Neural cell (in vitro differentiated cells): Measurements from ENCODE around the gene COMTD1. TPM values are rescaled to one million over a fixed set of nuclear protein-coding genes. Genes with fewer than 3 reads are reported as not detected.

ENCODE experiments used
- H2AFZ ChIP-seq: fragments of 200-600, 300-800 bp; sonication (generic), shearing (Covaris generic); 2 replicates; pipeline ENCODE4 v1.6.0; 2014; ENCODE audit warnings: low read depth, mild to moderate bottlenecking, antibody characterized with exemption, low read length, moderate library complexity
- H3F3A ChIP-seq: fragments of 200-600 bp; shearing (Covaris generic); 2 replicates; pipeline ENCODE4 v1.6.1; 2016; ENCODE audit warnings: mild to moderate bottlenecking, moderate library complexity, mixed read lengths, antibody characterized with exemption, low read length; ENCODE audit not compliant: insufficient read depth, poor library complexity, severe bottlenecking
- H3K27ac ChIP-seq: fragments of 200-600, 300-800 bp; sonication (generic), shearing (Covaris generic); 2 replicates; pipeline ENCODE4 v1.5.1; 2014; ENCODE audit warnings: mild to moderate bottlenecking, low read length, moderate library complexity
- H3K27me3 ChIP-seq: fragments of 300-800, 200-600 bp; sonication (generic), shearing (Covaris generic); 2 replicates; pipeline ENCODE4 v1.6.0; 2014; ENCODE audit warnings: mild to moderate bottlenecking, low read depth, low read length, moderate library complexity; ENCODE audit not compliant: insufficient read depth
- H3K36me3 ChIP-seq: fragments of 300-800, 200-600 bp; sonication (generic), shearing (Covaris generic); 2 replicates; pipeline ENCODE4 v1.5.1; 2014; ENCODE audit warnings: mild to moderate bottlenecking, antibody characterized with exemption, low read length, moderate library complexity; ENCODE audit not compliant: insufficient read depth
- H3K4me2 ChIP-seq: fragments of 300-800, 200-600 bp; sonication (generic), shearing (Covaris generic); 2 replicates; pipeline ENCODE4 v1.6.0; 2014; ENCODE audit warnings: mild to moderate bottlenecking, low read length
- H3K4me3 ChIP-seq: fragments of 300-800, 200-600 bp; sonication (generic), shearing (Covaris generic); 2 replicates; pipeline ENCODE4 v1.5.1; 2014; ENCODE audit warnings: mild to moderate bottlenecking, low read length, moderate library complexity
- H3K79me2 ChIP-seq: fragments of 200-600 bp; shearing (Covaris generic); replicated peaks from 2 replicates; pipeline ENCODE4 v1.6.0; 2014; ENCODE audit warnings: mild to moderate bottlenecking, low read length, moderate library complexity; ENCODE audit not compliant: insufficient read depth
- H3K9ac ChIP-seq: fragments of 300-800, 200-600 bp; sonication (generic), shearing (Covaris generic); 2 replicates; pipeline ENCODE4 v1.6.1; 2016; ENCODE audit warnings: mild to moderate bottlenecking, low read length, mixed read lengths
- H3K9me2 ChIP-seq: fragments of 200-600 bp; shearing (Covaris generic); 2 replicates; pipeline ENCODE4 v1.6.1; 2016; ENCODE audit warnings: mild to moderate bottlenecking, low read length, mixed read lengths; ENCODE audit not compliant: insufficient read depth
- H3K9me3 ChIP-seq: fragments of 200-600, 300-800 bp; sonication (generic), shearing (Covaris generic); 2 replicates; pipeline ENCODE4 v1.6.1; 2016; ENCODE audit warnings: mild to moderate bottlenecking, mixed run types, low read length, moderate library complexity, mixed read lengths
- H4K20me1 ChIP-seq: fragments of 200-600 bp; shearing (Covaris generic); 2 replicates; pipeline ENCODE4 v1.6.1; 2016; ENCODE audit warnings: mild to moderate bottlenecking, mixed run types; ENCODE audit not compliant: insufficient read depth
- CTCF ChIP-seq: fragments of 450-650 bp; IDR thresholded peaks from 2 replicates; pipeline ENCODE4 v1.5.1; 2014; ENCODE audit warnings: antibody characterized with exemption, mild to moderate bottlenecking, moderate library complexity; ENCODE audit not compliant: poor library complexity, severe bottlenecking
- EP300 ChIP-seq: fragments of 450-650 bp; conservative IDR thresholded peaks from 2 replicates; pipeline ENCODE4 v1.6.1; 2014; ENCODE audit warnings: antibody characterized with exemption, mild to moderate bottlenecking, moderate library complexity; ENCODE audit not compliant: poor library complexity, severe bottlenecking
- EZH2 ChIP-seq: fragments of 200-600, 300-800 bp; shearing (Covaris generic), sonication (generic); IDR thresholded peaks from 2 replicates; pipeline ENCODE4 v1.6.1; 2014; ENCODE audit warnings: antibody characterized with exemption, low read length, borderline replicate concordance, mild to moderate bottlenecking; ENCODE audit not compliant: insufficient read depth, poor library complexity, severe bottlenecking
- MXI1 ChIP-seq: fragments of 450-650 bp; conservative IDR thresholded peaks from 2 replicates; pipeline ENCODE4 v1.6.1; 2014; ENCODE audit warnings: antibody characterized with exemption, mild to moderate bottlenecking; ENCODE audit not compliant: poor library complexity, severe bottlenecking
- POLR2AphosphoS5 ChIP-seq: IDR thresholded peaks from 2 replicates; pipeline ENCODE4 v1.6.1; 2012
- RAD21 ChIP-seq: fragments of 450-650 bp; conservative IDR thresholded peaks from 2 replicates; pipeline ENCODE4 v1.6.1; 2014; ENCODE audit warnings: antibody characterized with exemption, mild to moderate bottlenecking, moderate library complexity
- REST ChIP-seq: IDR thresholded peaks from 2 replicates; pipeline ENCODE4 v1.6.1; 2012; ENCODE audit warnings: borderline replicate concordance
- SMC3 ChIP-seq: fragments of 450-650 bp; conservative IDR thresholded peaks from 2 replicates; pipeline ENCODE4 v1.6.1; 2014; ENCODE audit warnings: antibody characterized with exemption, mild to moderate bottlenecking, moderate library complexity; ENCODE audit not compliant: poor library complexity
- TAF1 ChIP-seq: IDR thresholded peaks from 2 replicates; pipeline ENCODE4 v1.6.1; 2012; ENCODE audit warnings: low read depth
- polyA plus RNA-seq: library from polyadenylated mRNA; depleted of rRNA; stranded (reverse); fragments of >200 nt; gene quantifications from 2 replicates; pipeline ENCODE4 v1.2.3, GENCODE V29; 2014

COMTD1 gene
- polyA plus RNA-seq, 1 donor from 2014 or later: 51.4 TPM

- Histone ChIP-seq H3K9me3 (no peaks in the 10 kb centered on the region), H3F3A (no peaks in the 10 kb centered on the region), H3K36me3 (peaks cover 6% of the 10 kb centered on the region), H3K79me2 (peaks cover 24% of the 10 kb centered on the region), H4K20me1 (peaks cover 3% of the 10 kb centered on the region), H3K9me2 (no peaks in the 10 kb centered on the region), H3K4me2 (no peak overlapping the region), H3K9ac (no peak overlapping the region), H3K4me3 (no peak overlapping the region), H3K27me3 (no peaks in the 10 kb centered on the region), H3K27ac (no peak overlapping the region), H2AFZ (no peak overlapping the region)
- TF ChIP-seq EZH2: no peak
- no peak for TF ChIP-seq SMC3
- TF ChIP-seq CTCF: no peak
- TF ChIP-seq REST: no peak
- no peak for TF ChIP-seq EP300
- TF ChIP-seq RAD21: no peak
- TF ChIP-seq TAF1: no peak
- no peak for TF ChIP-seq MXI1
- no peak for TF ChIP-seq POLR2AphosphoS5
These were observed 9.1 kb downstream of the COMTD1 start for GRCh38 chr10:75226656-75227055.

- H2AFZ ChIP-seq: no peak overlapping the region
- TF ChIP-seq POLR2AphosphoS5 (no peak), CTCF (no peak), MXI1 (no peak), RAD21 (no peak), REST (no peak), TAF1 (no peak), SMC3 (no peak), EZH2 (no peak), EP300 (no peak)
- no peaks in the 10 kb centered on the region for H3F3A ChIP-seq
- no peak overlapping the region for H3K27ac ChIP-seq
- H3K9ac ChIP-seq: no peak overlapping the region
- H4K20me1 ChIP-seq: peaks cover 3% of the 10 kb centered on the region
- peaks cover 6% of the 10 kb centered on the region for H3K36me3 ChIP-seq
- H3K4me3 ChIP-seq: no peak overlapping the region
- no peak overlapping the region for H3K4me2 ChIP-seq
- no peaks in the 10 kb centered on the region for H3K9me2 ChIP-seq
- H3K9me3 ChIP-seq: no peaks in the 10 kb centered on the region
- no peaks in the 10 kb centered on the region for H3K27me3 ChIP-seq
- H3K79me2 ChIP-seq: peaks cover 25% of the 10 kb centered on the region
These were observed 9.7 kb downstream of the COMTD1 start for GRCh38 chr10:75226095-75226494.
